T-cell (primary cell): ENCODE data around the gene CAMKK2. TPM values are rescaled to one million over a fixed set of nuclear protein-coding genes. Genes with fewer than 3 reads are reported as not detected.

ENCODE experiments used
- ATAC-seq, 4 experiments: fragments of 200-7000 bp in 3 of 4; fragments of 150-1000 bp in 1 of 4; cut with Tn5 transposase; replicated peaks in 1 of 4; 1 replicate in 3 of 4; 2 replicates in 1 of 4; pipeline ENCODE4 v1.10.0; 2021; ENCODE audit warnings: moderate library complexity in 3 of 4, mild to moderate bottlenecking in 2 of 4, moderate number of reproducible peaks in 1 of 4
- CTCF ChIA-PET, 2 donors: fragments of 300-600 bp; sonication (Branson Sonifier 250); formaldehyde crosslinking; loops; one replicate each; lab custom pipeline; 2022; ENCODE audit warnings: antibody characterized with exemption in 2 of 2; lab: Charles Lee
- POLR2A ChIA-PET, 2 donors: fragments of 300-600 bp; sonication (Branson Sonifier 250); formaldehyde crosslinking; loops; one replicate each; lab custom pipeline; 2022; ENCODE audit warnings: antibody characterized with exemption in 2 of 2; lab: Charles Lee
- DNase-seq, 35 experiments: peaks; one replicate each; pipeline versions ENCODE4 v3.0.0 to v3.0.0-alpha.2; 2013 to 2023
- H3K27ac ChIP-seq: one replicate; pipeline ENCODE4 v1.5.1; 2013; ENCODE audit warnings: low read length
- H3K27me3 ChIP-seq, 2 experiments: replicated peaks in 1 of 2; 1 replicate in 1 of 2; 2 replicates in 1 of 2; pipeline versions ENCODE4 v1.6.1 to v1.7.0; 2013; ENCODE audit warnings: low read length in 1 of 2, mixed read lengths in 1 of 2; ENCODE audit not compliant: control insufficient read depth in 2 of 2, insufficient read depth in 2 of 2; ENCODE audit errors: extremely low read depth in 1 of 2
- H3K36me3 ChIP-seq, 2 donors: 1 replicate in 1 of 2; 2 replicates in 1 of 2; pipeline versions ENCODE4 v1.6.1 to v1.7.0; 2013; ENCODE audit warnings: low read length in 1 of 2; ENCODE audit not compliant: control insufficient read depth in 2 of 2, insufficient read depth in 1 of 2; ENCODE audit errors: extremely low read depth in 1 of 2
- H3K4me1 ChIP-seq, 2 experiments: 1 replicate in 1 of 2; 2 replicates in 1 of 2; pipeline versions ENCODE4 v1.6.1 to v1.7.0; 2013; ENCODE audit warnings: low read length in 2 of 2, mixed read lengths in 1 of 2; ENCODE audit not compliant: insufficient read depth in 2 of 2, control insufficient read depth in 1 of 2; ENCODE audit errors: extremely low read depth in 1 of 2
- H3K4me3 ChIP-seq, 2 donors: 1 replicate in 1 of 2; 2 replicates in 1 of 2; pipeline versions ENCODE4 v1.5.1 to v1.7.0; 2013; ENCODE audit warnings: mild to moderate bottlenecking in 2 of 2, low read length in 1 of 2, moderate library complexity in 1 of 2; ENCODE audit not compliant: control insufficient read depth in 1 of 2; ENCODE audit errors: extremely low read depth in 1 of 2
- H3K9me3 ChIP-seq: 2 replicates; pipeline ENCODE4 v1.7.0; 2013
- H3K27ac Mint-ChIP-seq, 2 donors: one replicate each; pipeline ENCODE4 v1.8.0; 2020 to 2021; ENCODE audit warnings: mild to moderate bottlenecking in 2 of 2, mixed read lengths in 2 of 2
- H3K27me3 Mint-ChIP-seq, 2 donors: one replicate each; pipeline ENCODE4 v1.8.0; 2021 to 2022; ENCODE audit warnings: mixed read lengths in 2 of 2
- H3K36me3 Mint-ChIP-seq: one replicate; pipeline ENCODE4 v1.8.0; 2021; ENCODE audit warnings: mixed read lengths
- H3K4me1 Mint-ChIP-seq, 3 donors: one replicate each; pipeline ENCODE4 v1.8.0; 2020 to 2022; ENCODE audit warnings: mixed read lengths in 3 of 3, mild to moderate bottlenecking in 1 of 3
- H3K4me3 Mint-ChIP-seq, 3 donors: one replicate each; pipeline ENCODE4 v1.8.0; 2020 to 2022; ENCODE audit warnings: mild to moderate bottlenecking in 3 of 3, mixed read lengths in 3 of 3, moderate library complexity in 3 of 3
- H3K9me3 Mint-ChIP-seq, 3 donors: one replicate each; pipeline ENCODE4 v1.8.0; 2020 to 2022; ENCODE audit warnings: mixed read lengths in 3 of 3
- whole genome bisulfite sequencing: methylation state at CpG from one replicate; pipeline ENCODE4 v1.1.5; 2013; ENCODE audit warnings: missing lambda C conversion rate; ENCODE audit not compliant: insufficient coverage; 5-methylcytosine and 5-hydroxymethylcytosine counted together
- total RNA-seq, 35 experiments: library from RNA in 6 of 35; stranded (reverse) in 6 of 35; fragments of 120-200 nt in 1 of 35; gene quantifications; one replicate each; pipeline versions ENCODE4 v1.2.1 to v1.2.4 and lab custom pipeline; 2013 to 2026

The CAMKK2 gene
- total RNA-seq, 5 donors from 2014 or later (not counting 1 experiment from before 2014, with no cell fraction given), result 13.6 to 25.5 (median 19.8) TPM

DNA sequence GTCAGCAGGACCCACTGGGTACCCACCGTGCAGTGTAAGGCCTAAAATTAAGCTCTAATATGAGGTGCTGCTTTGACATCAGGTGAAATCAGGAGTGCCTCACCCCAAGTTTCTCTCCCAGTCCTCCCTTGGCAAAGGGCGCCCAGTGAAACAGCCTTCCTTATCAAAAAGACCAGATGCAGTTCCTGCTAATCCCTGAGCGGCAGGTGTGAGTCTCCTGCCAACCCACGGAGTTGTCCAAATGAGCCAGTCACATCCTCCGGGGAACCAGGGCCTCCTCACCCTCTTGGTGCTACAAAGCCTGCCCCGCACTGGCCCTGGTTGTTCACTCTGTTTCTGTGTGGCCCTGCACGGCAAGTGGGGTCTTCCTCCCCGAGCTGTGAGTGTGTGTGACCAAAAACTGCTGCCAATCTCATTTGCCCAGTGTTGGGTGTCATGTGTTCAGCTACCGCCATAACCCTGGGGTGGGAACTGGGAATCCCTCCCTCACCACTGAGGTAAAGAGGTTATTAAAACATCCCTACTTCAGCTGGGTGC is 106.8 kb downstream of the CAMKK2 start:
- Histone ChIP-seq H3K27ac (no peak overlapping the region), H3K36me3 (peaks cover 0 to under 1% of the 10 kb centered on the region in 2 donors), H3K4me3 (no peak overlapping the region), H3K27me3 (no peaks in the 10 kb centered on the region), H3K9me3 (no peaks in the 10 kb centered on the region), H3K4me1 (no peaks in the 10 kb centered on the region)
- ATAC-seq (no peak), DNase-seq (no peak)
- no peak overlapping the region for H3K4me3 Mint-ChIP-seq
- H3K9me3 Mint-ChIP-seq, result no peaks in the 10 kb centered on the region
- POLR2A ChIA-PET, result no interaction called here
- CTCF ChIA-PET, result interaction anchor here in 1 of 2 donors (0.7 kb wide), 1 partner anchor 37 kb away, joined by 5 read pairs; no protein-coding TSS in a partner anchor
- no peaks in the 10 kb centered on the region for H3K36me3 Mint-ChIP-seq
- no peaks in the 10 kb centered on the region for H3K27me3 Mint-ChIP-seq
- no peaks in the 10 kb centered on the region for H3K4me1 Mint-ChIP-seq
- 97% methylated on average over 5 of the region's 9 CpGs for WGBS
- no peak overlapping the region for H3K27ac Mint-ChIP-seq

DNA sequence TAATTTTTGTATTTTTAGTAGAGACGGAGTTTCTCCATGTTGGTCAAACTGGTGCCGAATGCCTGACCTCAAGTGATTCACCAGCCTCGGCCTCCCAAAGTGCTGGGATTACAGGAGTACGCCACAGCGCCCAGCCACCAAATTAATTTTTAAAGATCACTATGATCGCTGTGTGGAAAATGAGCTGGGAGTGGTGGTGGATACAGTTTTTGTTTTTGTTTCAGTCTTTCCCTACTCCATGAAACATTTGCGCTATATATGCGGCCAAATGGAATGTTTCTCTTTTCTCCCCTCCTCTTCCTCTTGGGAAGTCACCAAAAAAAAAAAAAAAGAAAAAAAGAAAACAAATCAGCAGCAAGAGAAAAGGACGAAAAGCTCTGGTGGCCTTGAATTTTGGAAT is 107.4 kb downstream of the CAMKK2 start:
- Mint-ChIP-seq H3K27ac (no peak overlapping the region), H3K27me3 (no peaks in the 10 kb centered on the region), H3K4me3 (no peak overlapping the region), H3K36me3 (no peaks in the 10 kb centered on the region), H3K9me3 (no peaks in the 10 kb centered on the region), H3K4me1 (no peaks in the 10 kb centered on the region)
- Histone ChIP-seq H3K9me3 (no peaks in the 10 kb centered on the region), H3K27ac (no peak overlapping the region), H3K36me3 (peaks cover 0 to 6% of the 10 kb centered on the region in 2 donors), H3K4me3 (no peak overlapping the region), H3K4me1 (no peaks in the 10 kb centered on the region), H3K27me3 (no peaks in the 10 kb centered on the region)
- ATAC-seq, result no peak
- 100% methylated on average over 1 of the region's 9 CpGs for WGBS
- DNase-seq, result no peak
- CTCF ChIA-PET, result interaction anchor here in 1 of 2 donors (0.7 kb wide), 1 partner anchor 37 kb away, joined by 5 read pairs; no protein-coding TSS in a partner anchor
- POLR2A ChIA-PET, result no interaction called here

GRCh38 chr12:121188227-121188626 is 108.3 kb downstream of the CAMKK2 start:
- Histone ChIP-seq H3K9me3 (no peaks in the 10 kb centered on the region), H3K27ac (no peak overlapping the region), H3K4me1 (no peaks in the 10 kb centered on the region), H3K27me3 (no peaks in the 10 kb centered on the region), H3K4me3 (no peak overlapping the region), H3K36me3 (peaks cover 0 to 6% of the 10 kb centered on the region in 2 donors)
- WGBS, result 100% methylated on average over 1 of the region's 2 CpGs
- DNase-seq, result no peak
- no peaks in the 10 kb centered on the region for H3K9me3 Mint-ChIP-seq
- no peaks in the 10 kb centered on the region for H3K36me3 Mint-ChIP-seq
- no peak overlapping the region for H3K27ac Mint-ChIP-seq
- H3K27me3 Mint-ChIP-seq, result no peaks in the 10 kb centered on the region
- ChIA-PET CTCF (interaction anchor here in 1 of 2 donors (0.6 kb wide), 1 partner anchor 529 kb away, joined by 3 read pairs; no protein-coding TSS in a partner anchor), POLR2A (no interaction called here)
- H3K4me3 Mint-ChIP-seq, result no peak overlapping the region
- H3K4me1 Mint-ChIP-seq, result no peaks in the 10 kb centered on the region
- no peak for ATAC-seq

Other genes with a start within 250 kb of the CAMKK2 start
- 10 to 100 TPM in 1 of 5 donors, 1 to 10 TPM in 4; 4.6 to 11.0 (median 6.9) TPM for gene P2RX7, start 163.8 kb downstream of the CAMKK2 start, total RNA-seq
- 10 to 100 TPM; 36.2 to 62.3 (median 36.9) TPM for gene P2RX4, start 86.6 kb downstream of the CAMKK2 start, total RNA-seq
- gene ANAPC5, start 55.7 kb upstream of the CAMKK2 start, total RNA-seq, result 100 to 1,000 TPM; 121 to 134 (median 126) TPM
- gene RNF34, start 103.4 kb upstream of the CAMKK2 start, total RNA-seq, result 10 to 100 TPM; 71.8 to 94.5 (median 80.8) TPM